HG02870 (cell line): Measurements from ENCODE around the gene AIG1.
"Not testable (repeated sequence)": the region's sequence is repeated elsewhere in the genome, so short reads cannot be mapped to it uniquely, and the experiment has no call there.

ENCODE experiments used
- ATAC-seq: cut with Tn5 transposase; IDR thresholded peaks from one replicate; pipeline ENCODE4 v1.9.1; 2021; ENCODE audit warnings: mild to moderate bottlenecking, moderate library complexity; ENCODE audit not compliant: unreplicated experiment

Gene AIG1

GRCh38 chr6:143307760-143308159 lies 247.1 kb downstream of the AIG1 start:
- not testable (repeated sequence) for ATAC-seq

DNA sequence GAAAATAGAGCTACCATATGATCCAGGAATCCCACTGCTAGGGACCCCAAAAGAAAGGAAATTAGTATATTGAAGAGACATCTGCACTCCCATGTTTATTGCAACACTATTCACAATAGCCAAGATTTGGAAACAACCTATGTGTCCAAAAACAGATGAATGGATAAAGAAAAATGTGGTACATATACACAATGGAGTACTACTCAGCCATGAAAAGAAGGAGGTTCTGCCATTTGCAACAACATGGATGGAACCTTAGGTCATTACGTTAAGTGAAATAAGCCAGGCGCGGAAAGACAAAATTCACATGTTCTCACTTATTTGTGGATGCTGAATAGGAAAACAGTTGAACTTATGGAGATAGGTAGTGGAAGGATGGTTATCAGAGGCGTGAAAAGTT lies 252.5 kb downstream of the AIG1 start:
- no peak for ATAC-seq

GRCh38 chr6:143321491-143322086 lies 260.9 kb downstream of the AIG1 start:
- no peak for ATAC-seq

DNA sequence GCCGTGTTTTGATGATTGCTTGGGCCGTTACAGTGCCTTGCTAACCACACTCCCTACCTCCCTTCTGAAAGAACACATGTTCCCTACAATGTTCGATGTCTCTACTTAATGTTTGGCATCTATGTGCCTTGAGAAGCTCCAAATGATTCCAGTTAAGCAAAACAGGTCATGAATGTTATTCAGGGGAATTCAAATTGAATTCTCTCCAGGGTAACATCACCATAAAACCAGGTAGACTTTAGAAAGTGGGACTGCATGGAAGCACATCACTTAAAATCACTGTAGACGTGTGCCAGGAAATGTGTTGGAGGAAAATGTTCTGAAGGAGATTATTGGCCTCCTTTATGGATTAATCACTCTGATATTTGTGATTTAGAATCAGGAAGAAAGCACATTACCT lies 261.7 kb downstream of the AIG1 start:
- no peak for ATAC-seq

DNA sequence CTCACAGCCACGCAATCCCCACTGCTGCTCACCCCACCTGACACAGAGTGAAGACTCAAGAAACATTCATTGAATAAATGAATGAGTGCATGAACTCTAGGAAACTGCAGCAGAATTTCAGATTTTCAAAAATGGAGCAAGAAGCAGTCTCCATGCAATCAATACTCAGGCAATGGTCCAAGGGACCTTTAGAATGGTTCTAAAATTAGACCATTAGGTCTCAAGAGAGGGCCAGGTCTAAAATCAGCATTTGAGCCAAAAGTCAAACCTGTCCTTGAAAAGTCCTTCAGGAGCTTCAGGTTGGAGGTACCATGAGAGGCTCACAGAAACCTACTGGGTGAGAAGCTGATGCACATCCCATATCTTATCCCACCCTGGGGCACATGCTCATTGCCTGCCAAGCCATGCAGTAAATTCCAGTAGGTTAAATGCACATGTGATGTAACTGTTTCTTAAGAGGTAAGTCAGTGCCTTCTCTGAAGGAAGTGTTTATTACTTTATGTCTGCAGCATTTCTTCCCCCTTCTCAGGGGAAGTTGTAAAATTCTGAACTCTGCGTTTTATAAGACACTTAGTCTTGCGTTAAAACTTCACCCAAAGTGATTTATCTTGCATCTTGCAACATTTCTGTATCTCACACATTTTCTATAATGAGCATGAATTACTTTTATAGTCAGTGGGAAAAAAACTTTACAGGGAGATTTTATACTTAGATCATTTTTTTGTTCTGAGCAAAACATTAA lies 263.2 kb downstream of the AIG1 start:
- no peak for ATAC-seq

DNA sequence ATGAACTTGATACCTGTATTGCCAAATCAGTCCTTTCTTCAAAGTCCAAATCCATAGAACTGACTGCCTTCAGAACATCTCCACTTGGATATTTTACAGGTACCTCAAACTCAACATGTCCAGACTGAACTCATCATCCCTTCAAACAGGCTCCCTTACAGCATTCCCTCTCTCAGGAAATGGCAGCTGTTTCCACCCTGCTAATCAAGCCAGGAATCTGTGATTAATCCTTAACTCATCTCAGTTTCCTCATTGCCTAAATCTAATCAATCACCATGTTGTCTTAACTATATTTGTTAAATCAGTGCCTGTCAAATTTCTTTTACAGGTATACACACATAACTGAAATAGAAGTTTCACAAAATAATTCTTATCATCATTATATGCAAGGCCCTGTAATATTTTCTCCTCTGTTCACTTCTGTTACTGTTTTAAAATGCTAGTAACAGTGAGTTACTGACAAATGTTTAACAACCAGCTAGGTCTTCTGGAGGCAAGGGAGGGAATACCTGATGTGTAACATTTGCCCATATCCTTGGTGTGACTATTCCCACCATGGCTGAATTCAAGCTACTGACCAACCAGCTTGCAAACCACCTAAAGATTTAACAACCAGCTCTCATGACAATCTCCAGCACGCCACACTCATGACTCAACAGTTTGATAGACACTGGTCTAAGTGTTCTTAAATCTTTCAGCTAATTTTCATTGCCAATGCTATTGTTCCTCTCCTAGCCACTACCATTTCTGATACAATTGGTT lies 264.9 kb downstream of the AIG1 start:
- ATAC-seq, result no peak

DNA sequence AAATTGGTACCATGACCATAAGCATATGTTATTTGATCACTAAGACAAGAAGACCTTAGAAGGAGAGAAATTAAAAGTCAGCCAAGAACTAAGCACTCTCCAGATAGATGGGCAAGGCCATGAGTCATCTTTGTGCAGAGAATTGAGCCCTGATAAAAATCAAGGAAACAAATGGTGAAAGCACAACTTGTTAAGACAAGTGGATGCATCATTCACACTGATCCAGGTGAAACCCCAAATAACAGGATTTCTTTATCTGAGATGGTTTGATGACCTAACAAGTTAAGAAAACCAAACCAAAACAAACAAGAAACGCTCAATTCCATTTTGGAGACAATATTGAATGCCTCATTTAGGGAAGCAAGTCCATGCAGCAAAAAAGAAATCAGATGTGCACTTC lies 268.2 kb downstream of the AIG1 start:
- ATAC-seq, result no peak

DNA sequence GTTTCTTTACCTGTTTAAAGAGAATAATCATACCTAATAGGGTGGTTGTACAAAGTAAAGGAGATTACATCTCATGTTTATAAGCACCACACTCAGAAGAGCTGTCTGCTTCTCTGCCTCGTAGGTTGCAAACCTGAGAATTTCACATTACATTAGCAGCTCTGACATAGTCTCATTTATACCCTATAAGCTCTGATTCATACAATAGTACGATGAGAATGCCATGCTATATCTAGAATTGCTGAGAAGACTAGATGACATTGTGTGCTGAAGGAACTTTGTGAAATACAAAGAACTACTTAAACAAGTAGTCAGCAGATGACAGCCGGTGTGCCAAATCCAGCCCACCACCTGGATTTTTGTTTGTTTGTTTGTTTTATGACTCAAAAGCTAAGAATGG lies 268.6 kb downstream of the AIG1 start:
- no peak for ATAC-seq

GRCh38 chr6:143331362-143331761 lies 270.7 kb downstream of the AIG1 start:
- ATAC-seq, result no peak

DNA sequence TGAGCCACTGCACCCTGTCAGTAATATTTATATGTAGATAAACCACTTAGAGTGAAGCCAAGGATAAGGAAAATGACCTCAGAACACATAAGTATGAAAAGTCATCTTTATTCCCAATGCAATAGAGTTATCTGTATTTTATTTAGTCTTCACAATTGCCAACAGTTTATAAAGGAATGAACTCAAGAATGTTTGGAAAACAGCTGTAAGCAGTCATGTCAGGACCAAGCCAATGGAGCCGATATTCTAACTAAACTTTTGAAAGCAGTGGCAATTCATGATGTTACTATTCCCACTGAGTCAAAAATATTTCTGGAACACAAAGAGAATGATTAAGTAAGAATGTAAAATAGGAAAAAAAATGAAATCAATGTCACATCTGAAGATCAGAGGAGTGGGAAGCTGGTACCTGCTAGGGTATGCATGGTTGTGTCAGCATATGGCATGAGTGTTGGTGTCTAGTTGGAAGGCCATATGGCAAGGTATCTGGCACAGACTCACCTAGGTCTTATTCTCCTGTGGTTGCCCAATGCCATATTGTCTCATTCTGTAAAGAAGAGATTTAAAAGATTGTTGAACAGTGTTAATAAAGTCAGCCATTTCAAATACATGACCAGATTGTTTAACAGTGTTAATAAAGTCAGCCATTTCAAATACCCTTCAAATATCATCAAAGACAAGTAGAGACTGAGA lies 271.6 kb downstream of the AIG1 start:
- no peak for ATAC-seq

GRCh38 chr6:143333081-143333480 lies 272.4 kb downstream of the AIG1 start:
- no peak for ATAC-seq

DNA sequence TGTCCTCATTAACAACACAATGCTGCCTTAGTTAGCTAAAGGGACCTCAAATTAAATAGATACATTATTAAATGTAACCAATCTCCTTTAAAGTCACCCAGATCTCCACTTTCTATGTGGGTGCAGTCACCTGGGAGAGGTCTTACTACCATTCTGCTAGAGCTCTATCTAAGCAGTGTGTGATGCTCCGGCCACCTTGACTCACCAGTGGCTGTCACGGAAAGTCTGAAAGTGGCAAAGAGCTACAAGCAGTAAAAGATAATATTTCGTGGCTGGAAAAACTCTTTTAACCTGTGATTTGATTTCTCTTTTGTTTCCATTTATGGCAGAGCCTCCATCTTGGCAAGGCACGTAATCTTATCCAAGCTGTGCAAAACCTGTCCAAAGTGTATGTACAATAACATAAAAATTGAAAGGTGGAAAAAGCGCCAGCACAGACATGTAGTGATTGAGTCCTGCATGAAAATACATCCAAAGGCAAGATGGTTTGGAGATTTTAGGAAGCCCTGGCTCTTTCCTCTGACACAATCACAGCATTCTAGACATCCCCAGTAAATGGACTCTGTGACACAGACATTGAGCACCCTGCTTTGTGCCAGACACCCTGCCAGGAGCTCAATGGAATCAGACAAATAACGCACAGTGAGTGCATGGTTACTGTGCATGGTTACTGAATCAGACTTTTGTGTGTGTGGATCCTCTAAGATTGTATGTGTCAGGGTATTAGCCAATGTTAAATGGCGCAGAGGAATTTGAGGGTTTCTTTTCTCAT lies 273.2 kb downstream of the AIG1 start:
- ATAC-seq, result no peak

DNA sequence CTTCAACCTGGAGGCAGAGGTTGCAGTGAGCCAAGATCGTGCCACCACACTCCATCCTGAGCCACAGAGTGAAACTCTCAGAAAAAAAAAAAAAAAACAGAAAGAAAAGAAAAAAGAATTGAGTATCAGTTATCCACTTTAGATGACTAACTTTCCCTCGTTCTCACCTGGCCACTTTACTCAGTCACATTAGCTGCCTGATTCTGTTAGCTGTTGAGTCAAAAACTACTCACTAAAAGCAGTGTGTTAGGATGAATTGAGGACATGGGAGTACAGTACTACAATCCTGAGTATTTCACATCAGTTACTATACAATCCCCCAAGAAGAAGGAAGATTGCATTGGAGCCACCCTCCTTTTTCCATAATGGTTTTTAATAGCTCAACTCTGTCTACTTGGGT lies 275.2 kb downstream of the AIG1 start:
- ATAC-seq, result no peak

DNA sequence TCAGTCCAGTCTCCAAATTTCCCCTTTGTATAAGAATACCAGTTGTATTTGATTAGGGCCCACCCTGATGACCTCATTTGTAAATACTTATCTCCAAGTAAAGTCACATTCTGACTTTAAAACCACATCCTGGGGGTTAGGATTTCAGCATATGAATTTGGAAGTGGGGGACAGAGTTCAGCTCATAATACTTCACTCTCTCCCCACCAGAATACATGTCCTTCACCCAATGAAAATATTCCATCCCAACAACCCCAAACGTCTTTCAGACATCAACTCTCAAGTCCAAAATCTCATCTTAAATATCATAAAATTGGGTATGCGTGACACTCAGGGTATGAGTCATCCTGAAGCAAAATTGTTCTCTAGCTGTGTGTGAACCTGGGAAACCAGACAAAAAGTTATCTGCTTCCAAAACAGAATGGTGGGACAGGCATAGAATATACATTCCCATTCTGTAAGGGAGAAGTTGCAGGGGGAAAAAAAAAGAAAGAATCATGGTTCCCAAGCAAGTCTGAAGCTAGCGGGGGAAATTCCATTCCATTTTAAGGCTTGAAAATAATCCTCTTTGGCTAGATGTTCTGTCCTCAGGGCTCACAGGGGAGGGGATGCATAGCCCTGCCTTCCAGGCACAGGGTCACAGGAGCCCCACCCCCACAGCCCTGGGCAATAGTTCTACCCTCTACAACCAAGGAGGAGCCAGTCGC lies 275.9 kb downstream of the AIG1 start:
- no peak for ATAC-seq

- ATAC-seq, result no peak
Observed at GRCh38 chr6:143337201-143337949, 276.7 kb downstream of the AIG1 start.

GRCh38 chr6:143339223-143339622 lies 278.5 kb downstream of the AIG1 start:
- ATAC-seq, result no peak

DNA sequence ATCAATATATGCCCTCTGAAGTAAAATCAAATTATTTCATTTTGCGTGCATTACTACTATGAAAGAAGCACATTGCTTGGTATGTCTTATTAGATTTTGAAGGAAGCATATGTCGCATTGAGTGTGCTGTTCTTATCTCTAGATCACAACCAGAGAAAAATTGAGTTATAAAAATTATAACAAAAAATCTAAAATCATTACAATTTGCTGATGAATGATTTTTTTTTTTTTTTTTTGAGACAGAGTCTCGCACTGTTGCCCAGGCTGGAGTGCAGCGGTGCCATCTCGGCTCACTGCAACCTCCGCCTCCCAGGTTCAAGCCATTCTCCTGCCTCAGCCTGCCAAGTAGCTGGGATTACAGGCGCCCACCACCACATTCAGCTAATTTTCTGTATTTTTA lies 284.8 kb downstream of the AIG1 start:
- ATAC-seq, result not testable (repeated sequence)

GRCh38 chr6:143346004-143346403 lies 285.3 kb downstream of the AIG1 start:
- ATAC-seq, result no peak

GRCh38 chr6:143348531-143348930 lies 287.8 kb downstream of the AIG1 start:
- no peak for ATAC-seq
